Neural cell (in vitro differentiated cells): ENCODE results near the gene MCC. TPM values are rescaled to one million over a fixed set of nuclear protein-coding genes. Genes with fewer than 3 reads are reported as not detected.
A peak's percentile ranks its signal among the peaks of the same experiment; 100 is the strongest.

Experiments used
- H2AFZ ChIP-seq: fragments of 200-600, 300-800 bp; sonication (generic), shearing (Covaris generic); 2 replicates; pipeline ENCODE4 v1.6.0; 2014; ENCODE audit warnings: low read depth, mild to moderate bottlenecking, antibody characterized with exemption, low read length, moderate library complexity
- H3F3A ChIP-seq: fragments of 200-600 bp; shearing (Covaris generic); 2 replicates; pipeline ENCODE4 v1.6.1; 2016; ENCODE audit warnings: mild to moderate bottlenecking, moderate library complexity, mixed read lengths, antibody characterized with exemption, low read length; ENCODE audit not compliant: insufficient read depth, poor library complexity, severe bottlenecking
- H3K27ac ChIP-seq: fragments of 200-600, 300-800 bp; sonication (generic), shearing (Covaris generic); 2 replicates; pipeline ENCODE4 v1.5.1; 2014; ENCODE audit warnings: mild to moderate bottlenecking, low read length, moderate library complexity
- H3K27me3 ChIP-seq: fragments of 300-800, 200-600 bp; sonication (generic), shearing (Covaris generic); 2 replicates; pipeline ENCODE4 v1.6.0; 2014; ENCODE audit warnings: mild to moderate bottlenecking, low read depth, low read length, moderate library complexity; ENCODE audit not compliant: insufficient read depth
- H3K36me3 ChIP-seq: fragments of 300-800, 200-600 bp; sonication (generic), shearing (Covaris generic); 2 replicates; pipeline ENCODE4 v1.5.1; 2014; ENCODE audit warnings: mild to moderate bottlenecking, antibody characterized with exemption, low read length, moderate library complexity; ENCODE audit not compliant: insufficient read depth
- H3K4me2 ChIP-seq: fragments of 300-800, 200-600 bp; sonication (generic), shearing (Covaris generic); 2 replicates; pipeline ENCODE4 v1.6.0; 2014; ENCODE audit warnings: mild to moderate bottlenecking, low read length
- H3K4me3 ChIP-seq: fragments of 300-800, 200-600 bp; sonication (generic), shearing (Covaris generic); 2 replicates; pipeline ENCODE4 v1.5.1; 2014; ENCODE audit warnings: mild to moderate bottlenecking, low read length, moderate library complexity
- H3K79me2 ChIP-seq: fragments of 200-600 bp; shearing (Covaris generic); replicated peaks from 2 replicates; pipeline ENCODE4 v1.6.0; 2014; ENCODE audit warnings: mild to moderate bottlenecking, low read length, moderate library complexity; ENCODE audit not compliant: insufficient read depth
- H3K9ac ChIP-seq: fragments of 300-800, 200-600 bp; sonication (generic), shearing (Covaris generic); 2 replicates; pipeline ENCODE4 v1.6.1; 2016; ENCODE audit warnings: mild to moderate bottlenecking, low read length, mixed read lengths
- H3K9me2 ChIP-seq: fragments of 200-600 bp; shearing (Covaris generic); 2 replicates; pipeline ENCODE4 v1.6.1; 2016; ENCODE audit warnings: mild to moderate bottlenecking, low read length, mixed read lengths; ENCODE audit not compliant: insufficient read depth
- H3K9me3 ChIP-seq: fragments of 200-600, 300-800 bp; sonication (generic), shearing (Covaris generic); 2 replicates; pipeline ENCODE4 v1.6.1; 2016; ENCODE audit warnings: mild to moderate bottlenecking, mixed run types, low read length, moderate library complexity, mixed read lengths
- H4K20me1 ChIP-seq: fragments of 200-600 bp; shearing (Covaris generic); 2 replicates; pipeline ENCODE4 v1.6.1; 2016; ENCODE audit warnings: mild to moderate bottlenecking, mixed run types; ENCODE audit not compliant: insufficient read depth
- CTCF ChIP-seq: fragments of 450-650 bp; IDR thresholded peaks from 2 replicates; pipeline ENCODE4 v1.5.1; 2014; ENCODE audit warnings: antibody characterized with exemption, mild to moderate bottlenecking, moderate library complexity; ENCODE audit not compliant: poor library complexity, severe bottlenecking
- EP300 ChIP-seq: fragments of 450-650 bp; conservative IDR thresholded peaks from 2 replicates; pipeline ENCODE4 v1.6.1; 2014; ENCODE audit warnings: antibody characterized with exemption, mild to moderate bottlenecking, moderate library complexity; ENCODE audit not compliant: poor library complexity, severe bottlenecking
- EZH2 ChIP-seq: fragments of 200-600, 300-800 bp; shearing (Covaris generic), sonication (generic); IDR thresholded peaks from 2 replicates; pipeline ENCODE4 v1.6.1; 2014; ENCODE audit warnings: antibody characterized with exemption, low read length, borderline replicate concordance, mild to moderate bottlenecking; ENCODE audit not compliant: insufficient read depth, poor library complexity, severe bottlenecking
- MXI1 ChIP-seq: fragments of 450-650 bp; conservative IDR thresholded peaks from 2 replicates; pipeline ENCODE4 v1.6.1; 2014; ENCODE audit warnings: antibody characterized with exemption, mild to moderate bottlenecking; ENCODE audit not compliant: poor library complexity, severe bottlenecking
- POLR2AphosphoS5 ChIP-seq: IDR thresholded peaks from 2 replicates; pipeline ENCODE4 v1.6.1; 2012
- RAD21 ChIP-seq: fragments of 450-650 bp; conservative IDR thresholded peaks from 2 replicates; pipeline ENCODE4 v1.6.1; 2014; ENCODE audit warnings: antibody characterized with exemption, mild to moderate bottlenecking, moderate library complexity
- REST ChIP-seq: IDR thresholded peaks from 2 replicates; pipeline ENCODE4 v1.6.1; 2012; ENCODE audit warnings: borderline replicate concordance
- SMC3 ChIP-seq: fragments of 450-650 bp; conservative IDR thresholded peaks from 2 replicates; pipeline ENCODE4 v1.6.1; 2014; ENCODE audit warnings: antibody characterized with exemption, mild to moderate bottlenecking, moderate library complexity; ENCODE audit not compliant: poor library complexity
- TAF1 ChIP-seq: IDR thresholded peaks from 2 replicates; pipeline ENCODE4 v1.6.1; 2012; ENCODE audit warnings: low read depth
- polyA plus RNA-seq: library from polyadenylated mRNA; depleted of rRNA; stranded (reverse); fragments of >200 nt; gene quantifications from 2 replicates; pipeline ENCODE4 v1.2.3, GENCODE V29; 2014

MCC gene
- polyA plus RNA-seq, 1 donor from 2014 or later, result 2.2 TPM

GRCh38 chr5:113213551-113214425 lies 274.5 kb downstream of the MCC start:
- Histone ChIP-seq H3K9me3 (no peaks in the 10 kb centered on the region), H3K79me2 (no peaks in the 10 kb centered on the region), H3K4me2 (no peak overlapping the region), H3K4me3 (peak overlapping the region; percentile 37), H3K27ac (no peak overlapping the region), H4K20me1 (no peaks in the 10 kb centered on the region), H3K27me3 (no peaks in the 10 kb centered on the region), H3K9me2 (no peaks in the 10 kb centered on the region), H3K9ac (no peak overlapping the region), H3K36me3 (no peaks in the 10 kb centered on the region), H3F3A (no peaks in the 10 kb centered on the region), H2AFZ (no peak overlapping the region)
- TF ChIP-seq EZH2 (no peak), EP300 (peak; percentile 25), CTCF (no peak), RAD21 (no peak), TAF1 (no peak), MXI1 (no peak), REST (peak; percentile 23)

GRCh38 chr5:113212244-113212920 lies 275.9 kb downstream of the MCC start:
- Histone ChIP-seq H3K9me3 (no peaks in the 10 kb centered on the region), H3K4me3 (no peak overlapping the region), H3K36me3 (no peaks in the 10 kb centered on the region), H2AFZ (no peak overlapping the region), H3K27ac (no peak overlapping the region), H3K27me3 (no peaks in the 10 kb centered on the region), H3K4me2 (no peak overlapping the region), H3K9me2 (no peaks in the 10 kb centered on the region), H3K9ac (no peak overlapping the region), H3F3A (no peaks in the 10 kb centered on the region), H3K79me2 (no peaks in the 10 kb centered on the region), H4K20me1 (no peaks in the 10 kb centered on the region)
- TF ChIP-seq SMC3 (no peak), TAF1 (no peak), EP300 (no peak), RAD21 (no peak), CTCF (no peak), MXI1 (no peak), POLR2AphosphoS5 (no peak), EZH2 (no peak), REST (no peak)
